IMR-90 (cell line): ENCODE measurements around the gene HUS1B. TPM values are rescaled to one million over a fixed set of nuclear protein-coding genes. Genes with fewer than 3 reads are reported as not detected.

Experiments
- ATAC-seq: fragments of 200-7000 bp; cut with Tn5 transposase; 2 replicates; pipeline ENCODE4 v1.9.1; 2020; ENCODE audit warnings: low read depth, mild to moderate bottlenecking, moderate library complexity
- BruUV-seq: library from RNA; stranded (reverse); fragments of 400-500 nt; replicated peaks from 2 replicates; lab custom pipeline; 2021; lab: Mats Ljungman, UMichigan
- CTCF ChIA-PET: fragments of 300-600 bp; formaldehyde crosslinking; extraction: SDS; loops from one replicate; lab custom pipeline; 2021; ENCODE audit warnings: antibody characterized with exemption; lab: Yijun Ruan, JAX
- POLR2A ChIA-PET: fragments of 300-600 bp; sonication (Branson Sonifier 250); formaldehyde crosslinking; loops from one replicate; lab custom pipeline; 2022; ENCODE audit warnings: antibody characterized with exemption; ENCODE audit not compliant: unreplicated experiment; lab: Charles Lee
- DNase-seq: peaks from one replicate; pipeline ENCODE4 v3.0.0; 2013
- H2AFZ ChIP-seq: replicated peaks from 2 replicates; pipeline ENCODE3; 2013; ENCODE audit warnings: low read length, mild to moderate bottlenecking; ENCODE audit not compliant: poor library complexity
- H2AK5ac ChIP-seq: 2 replicates; pipeline ENCODE4 v1.6.1; 2013; ENCODE audit warnings: low read depth, low read length, inconsistent platforms
- H2AK9ac ChIP-seq: replicated peaks from 2 replicates; pipeline ENCODE3; 2013; ENCODE audit warnings: mild to moderate bottlenecking, low read depth, low read length, moderate library complexity; ENCODE audit not compliant: poor library complexity
- H2BK120ac ChIP-seq: 2 replicates; pipeline ENCODE4 v1.6.1; 2013; ENCODE audit warnings: low read depth, low read length, inconsistent platforms
- H2BK15ac ChIP-seq: 3 replicates; pipeline ENCODE4 v1.6.1; 2013; ENCODE audit warnings: low read depth, low read length, inconsistent platforms
- H2BK20ac ChIP-seq: 2 replicates; pipeline ENCODE4 v1.6.1; 2013; ENCODE audit warnings: low read depth, mild to moderate bottlenecking, inconsistent platforms, low read length, moderate library complexity
- H2BK5ac ChIP-seq: 2 replicates; pipeline ENCODE4 v1.6.1; 2013; ENCODE audit warnings: mild to moderate bottlenecking, low read depth, low read length, inconsistent platforms; ENCODE audit not compliant: poor library complexity, severe bottlenecking
- H3K14ac ChIP-seq: replicated peaks from 2 replicates; pipeline ENCODE4 v1.6.1; 2013; ENCODE audit warnings: low read depth, low read length, inconsistent platforms
- H3K18ac ChIP-seq: 2 replicates; pipeline ENCODE4 v1.6.1; 2013; ENCODE audit warnings: low read depth, low read length, control low read depth
- H3K23ac ChIP-seq: 2 replicates; pipeline ENCODE4 v1.6.1; 2013; ENCODE audit warnings: low read depth, low read length, inconsistent platforms
- H3K27ac ChIP-seq: 2 replicates; pipeline ENCODE4 v1.5.1; 2013; ENCODE audit warnings: mild to moderate bottlenecking, control low read depth, low read length; ENCODE audit not compliant: insufficient read depth
- H3K27me3 ChIP-seq: 2 replicates; pipeline ENCODE4 v1.6.1; 2013; ENCODE audit warnings: low read length; ENCODE audit not compliant: control insufficient read depth, insufficient read depth
- H3K36me3 ChIP-seq: 2 replicates; pipeline ENCODE4 v1.6.1; 2013; ENCODE audit warnings: low read length, mixed read lengths; ENCODE audit not compliant: control insufficient read depth, insufficient read depth
- H3K4ac ChIP-seq: 2 replicates; pipeline ENCODE4 v1.6.1; 2013; ENCODE audit warnings: low read depth, low read length, inconsistent platforms
- H3K4me1 ChIP-seq: 2 replicates; pipeline ENCODE4 v1.6.1; 2013; ENCODE audit warnings: low read length, mixed read lengths; ENCODE audit not compliant: control insufficient read depth, insufficient read depth
- H3K4me2 ChIP-seq: 2 replicates; pipeline ENCODE4 v1.6.1; 2013; ENCODE audit warnings: low read depth, mild to moderate bottlenecking, control low read depth, low read length, moderate library complexity
- H3K4me3 ChIP-seq: 2 replicates; pipeline ENCODE4 v1.5.1; 2013; ENCODE audit warnings: low read depth, mild to moderate bottlenecking, control low read depth, low read length, moderate library complexity; ENCODE audit not compliant: insufficient read depth
- H3K56ac ChIP-seq: 2 replicates; pipeline ENCODE4 v1.6.1; 2013; ENCODE audit warnings: low read length, inconsistent platforms; ENCODE audit not compliant: insufficient read depth; ENCODE audit errors: extremely low read depth
- H3K79me1 ChIP-seq, 2 experiments: 2 replicates each; pipeline ENCODE4 v1.6.1; 2013; ENCODE audit warnings: low read length in 2 of 2, inconsistent platforms in 1 of 2, low read depth in 1 of 2
- H3K9ac ChIP-seq: 2 replicates; pipeline ENCODE4 v1.6.1; 2013; ENCODE audit warnings: low read depth, low read length, control low read depth
- H3K9me1 ChIP-seq: 2 replicates; pipeline ENCODE4 v1.6.1; 2013; ENCODE audit warnings: low read length, inconsistent platforms; ENCODE audit not compliant: insufficient read depth
- H3K9me3 ChIP-seq: 2 replicates; pipeline ENCODE4 v1.6.1; 2013; ENCODE audit warnings: low read length; ENCODE audit not compliant: control insufficient read depth, insufficient read depth
- H4K20me1 ChIP-seq: 2 replicates; pipeline ENCODE4 v1.6.1; 2013; ENCODE audit warnings: low read length, inconsistent platforms; ENCODE audit not compliant: insufficient read depth
- H4K5ac ChIP-seq: 2 replicates; pipeline ENCODE4 v1.6.1; 2013; ENCODE audit warnings: mild to moderate bottlenecking, low read depth, low read length, control low read depth
- H4K8ac ChIP-seq, 2 experiments: 2 replicates each; pipeline ENCODE4 v1.6.1; 2013; ENCODE audit warnings: low read depth in 2 of 2, low read length in 2 of 2, control low read depth in 1 of 2, inconsistent platforms in 1 of 2
- H4K91ac ChIP-seq: 2 replicates; pipeline ENCODE4 v1.6.1; 2013; ENCODE audit warnings: low read depth, low read length, inconsistent platforms; ENCODE audit not compliant: insufficient read depth
- MXI1 ChIP-seq: IDR thresholded peaks from 2 replicates; pipeline ENCODE4 v1.6.1; 2012; ENCODE audit warnings: low read depth, mild to moderate bottlenecking, low read length, moderate library complexity, borderline replicate concordance
- POLR2A ChIP-seq: IDR thresholded peaks from 2 replicates; pipeline ENCODE4 v1.6.1; 2012; ENCODE audit warnings: mild to moderate bottlenecking, low read depth, low read length
- WGBS, 2 experiments: methylation state at CpG; one replicate each; pipeline versions ENCODE4 v1.1.5 to v1.1.7; 2013; ENCODE audit warnings: missing lambda C conversion rate in 2 of 2; ENCODE audit not compliant: insufficient read length in 1 of 2; ENCODE audit errors: extremely low coverage in 2 of 2; 5-methylcytosine and 5-hydroxymethylcytosine counted together
- dilution Hi-C: fragments of 300-500 bp; cut with HindIII; formaldehyde crosslinking; loops from one replicate; pipeline ENCODE4 v1.14.3; 2018; ENCODE audit warnings: low sequenced_read_pairs; ENCODE audit not compliant: unreplicated experiment
- in situ Hi-C: fragments of 300-500 bp; cut with MboI; formaldehyde crosslinking; loops from 3 replicates; pipeline ENCODE4 v1.14.3; 2019; ENCODE audit warnings: low sequenced_read_pairs, inconsistent platforms, mixed read lengths
- intact Hi-C: fragments of 100-400 bp; cut with micrococcal nuclease; formaldehyde crosslinking; loops from 2 replicates; pipeline ENCODE4 v1.10.0; 2022
- polyA plus RNA-seq, 3 experiments: library from polyadenylated mRNA; depleted of rRNA; stranded (reverse); fragments of >200 nt; gene quantifications; 2 replicates each; pipeline ENCODE4 v1.2.3, GENCODE V29; 2012; ENCODE audit warnings: low replicate concordance in 1 of 3
- total RNA-seq: library from RNA; depleted of rRNA; stranded (reverse); fragments of >200 nt; gene quantifications from 2 replicates; pipeline ENCODE4 v1.2.3, GENCODE V29; 2012
- TF ChIP-seq, protein P1 (sequence below): conservative IDR thresholded peaks from 2 replicates; pipeline ENCODE4 v1.5.1; 2012; ENCODE audit warnings: mild to moderate bottlenecking, low read depth, low read length, improper control_type of control experiment

Gene HUS1B
- total and polyA plus RNA-seq, 2 of the 4 experiments (the other 2 are of a cell fraction) = 0.36 to 0.39 TPM

GRCh38 chr6:659716-660581 lies 3.0 kb upstream of the HUS1B start:
- TF ChIP-seq, protein P1, sequence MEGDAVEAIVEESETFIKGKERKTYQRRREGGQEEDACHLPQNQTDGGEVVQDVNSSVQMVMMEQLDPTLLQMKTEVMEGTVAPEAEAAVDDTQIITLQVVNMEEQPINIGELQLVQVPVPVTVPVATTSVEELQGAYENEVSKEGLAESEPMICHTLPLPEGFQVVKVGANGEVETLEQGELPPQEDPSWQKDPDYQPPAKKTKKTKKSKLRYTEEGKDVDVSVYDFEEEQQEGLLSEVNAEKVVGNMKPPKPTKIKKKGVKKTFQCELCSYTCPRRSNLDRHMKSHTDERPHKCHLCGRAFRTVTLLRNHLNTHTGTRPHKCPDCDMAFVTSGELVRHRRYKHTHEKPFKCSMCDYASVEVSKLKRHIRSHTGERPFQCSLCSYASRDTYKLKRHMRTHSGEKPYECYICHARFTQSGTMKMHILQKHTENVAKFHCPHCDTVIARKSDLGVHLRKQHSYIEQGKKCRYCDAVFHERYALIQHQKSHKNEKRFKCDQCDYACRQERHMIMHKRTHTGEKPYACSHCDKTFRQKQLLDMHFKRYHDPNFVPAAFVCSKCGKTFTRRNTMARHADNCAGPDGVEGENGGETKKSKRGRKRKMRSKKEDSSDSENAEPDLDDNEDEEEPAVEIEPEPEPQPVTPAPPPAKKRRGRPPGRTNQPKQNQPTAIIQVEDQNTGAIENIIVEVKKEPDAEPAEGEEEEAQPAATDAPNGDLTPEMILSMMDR = no peak
- TF ChIP-seq MXI1 (no peak), POLR2A (no peak)
- peaks cover 16% of the 10 kb centered on the region; the same call in 1 of the 2 replicates for H4K20me1 ChIP-seq
- no peak overlapping the region for H2BK5ac ChIP-seq
- no peak overlapping the region for H3K23ac ChIP-seq
- CTCF ChIA-PET = interaction anchor here (0.8 kb wide), 1 partner anchor 17 kb away, joined by 3 read pairs; no protein-coding TSS in a partner anchor
- ATAC-seq (no peak), DNase-seq (no peak)
- H3K9me1 ChIP-seq = no peaks in the 10 kb centered on the region
- intact Hi-C loops = no loop called here
- H3K27ac ChIP-seq = no peak overlapping the region
- no peak overlapping the region for H3K4me2 ChIP-seq
- H3K9me3 ChIP-seq = no peaks in the 10 kb centered on the region
- no peak overlapping the region for H2AK5ac ChIP-seq
- no peak overlapping the region; the same call in none of the 2 replicates for H3K4ac ChIP-seq
- peaks cover 12 to 45% of the 10 kb centered on the region in 2 experiments for H3K79me1 ChIP-seq
- H2BK20ac ChIP-seq = no peak overlapping the region
- dilution Hi-C loops = no loop called here
- no peak overlapping the region for H3K56ac ChIP-seq
- no peak overlapping the region for H3K4me3 ChIP-seq
- POLR2A ChIA-PET = no interaction called here
- peak overlapping the region; percentile 8; the same call in 1 of the 2 replicates for H2BK120ac ChIP-seq
- no peak overlapping the region for H2AK9ac ChIP-seq
- 96% methylated on average over 4 of the region's 13 CpGs; no CpG with 5 or more reads in 1 of the 2 experiments for WGBS, 2 experiments
- no peak overlapping the region for H2BK15ac ChIP-seq
- H2AFZ ChIP-seq = no peak overlapping the region
- in situ Hi-C loops = no loop called here
- no TSS peak for BruUV-seq
- H3K27me3 ChIP-seq = no peaks in the 10 kb centered on the region
- peaks cover 3% of the 10 kb centered on the region for H3K4me1 ChIP-seq
- no peak overlapping the region for H3K18ac ChIP-seq
- H3K14ac ChIP-seq = 0 out of 2 replicates have a peak overlapping the region, but pooled peaks have one; percentile 1
- no peak overlapping the region for H4K8ac ChIP-seq
- H3K9ac ChIP-seq = no peak overlapping the region
- peaks cover 7% of the 10 kb centered on the region; the same call in 1 of the 2 replicates for H3K36me3 ChIP-seq
- H4K5ac ChIP-seq = no peak overlapping the region; the same call in 1 of the 2 replicates
- no peak overlapping the region for H4K91ac ChIP-seq
